ENCODE measurements around the gene RBMS3. TPM values are rescaled to one million over a fixed set of nuclear protein-coding genes. Genes with fewer than 3 reads are reported as not detected.

The RBMS3 gene
- total RNA-seq, 1 experiment from 2014 or later, result 6.5 TPM

- no peak for DNase-seq (ENCODE audit: low spot score)
These were observed 606.6 kb downstream of the RBMS3 start for GRCh38 chr3:29887451-29887850.

GRCh38 chr3:29889215-29889614, 608.3 kb downstream of the RBMS3 start:
- no peak for DNase-seq (ENCODE audit: low spot score)

- DNase-seq (ENCODE audit: low spot score), result no peak
These were observed 609.9 kb downstream of the RBMS3 start for GRCh38 chr3:29890801-29891200.

- no peak for DNase-seq (ENCODE audit: low spot score)
These were observed 612.2 kb downstream of the RBMS3 start for GRCh38 chr3:29892976-29893554.

GRCh38 chr3:29896856-29897255, 616.0 kb downstream of the RBMS3 start:
- DNase-seq (ENCODE audit: low spot score), result no peak

- DNase-seq (ENCODE audit: low spot score), result no peak
These were observed 617.5 kb downstream of the RBMS3 start for GRCh38 chr3:29898171-29898965.

GRCh38 chr3:29899021-29899420, 618.1 kb downstream of the RBMS3 start:
- no peak for DNase-seq (ENCODE audit: low spot score)

- no peak for DNase-seq (ENCODE audit: low spot score)
These were observed 620.2 kb downstream of the RBMS3 start for GRCh38 chr3:29901097-29901496.

GRCh38 chr3:29903600-29903999, 622.7 kb downstream of the RBMS3 start:
- DNase-seq (ENCODE audit: low spot score), result no peak

- DNase-seq (ENCODE audit: low spot score), result no peak
These were observed 626.0 kb downstream of the RBMS3 start for GRCh38 chr3:29906906-29907305.

- no peak for DNase-seq (ENCODE audit: low spot score)
These were observed 631.9 kb downstream of the RBMS3 start for GRCh38 chr3:29912600-29913288.

GRCh38 chr3:29914861-29915524, 634.1 kb downstream of the RBMS3 start:
- DNase-seq (ENCODE audit: low spot score), result peak; percentile 3

- no peak for DNase-seq (ENCODE audit: low spot score)
These were observed 638.7 kb downstream of the RBMS3 start for GRCh38 chr3:29919571-29919970.

- DNase-seq (ENCODE audit: low spot score), result peak; percentile 92
These were observed 642.3 kb downstream of the RBMS3 start for GRCh38 chr3:29922992-29923746.

GRCh38 chr3:29924783-29925561, 644.1 kb downstream of the RBMS3 start:
- no peak for DNase-seq (ENCODE audit: low spot score)

- no peak for DNase-seq (ENCODE audit: low spot score)
These were observed 645.5 kb downstream of the RBMS3 start for GRCh38 chr3:29926378-29926777.

- DNase-seq (ENCODE audit: low spot score), result no peak
These were observed 651.9 kb downstream of the RBMS3 start for GRCh38 chr3:29932696-29933325.

GRCh38 chr3:29933802-29934490, 653.1 kb downstream of the RBMS3 start:
- DNase-seq (ENCODE audit: low spot score), result no peak

- no peak for DNase-seq (ENCODE audit: low spot score)
These were observed 653.9 kb downstream of the RBMS3 start for GRCh38 chr3:29934751-29935150.

GRCh38 chr3:29936054-29936453, 655.2 kb downstream of the RBMS3 start:
- no peak for DNase-seq (ENCODE audit: low spot score)

Data from H4 (cell line).